ENCODE results near the gene TIMM21.
A peak's percentile ranks its signal among the peaks of the same experiment; 100 is the strongest.

TIMM21 gene

GRCh38 chr18:74186661-74187060 lies 38.3 kb downstream of the TIMM21 start:
- DNase-seq (ENCODE audit: extremely low read depth in 1 of 2, low read depth in 1 of 2): no peak

DNA sequence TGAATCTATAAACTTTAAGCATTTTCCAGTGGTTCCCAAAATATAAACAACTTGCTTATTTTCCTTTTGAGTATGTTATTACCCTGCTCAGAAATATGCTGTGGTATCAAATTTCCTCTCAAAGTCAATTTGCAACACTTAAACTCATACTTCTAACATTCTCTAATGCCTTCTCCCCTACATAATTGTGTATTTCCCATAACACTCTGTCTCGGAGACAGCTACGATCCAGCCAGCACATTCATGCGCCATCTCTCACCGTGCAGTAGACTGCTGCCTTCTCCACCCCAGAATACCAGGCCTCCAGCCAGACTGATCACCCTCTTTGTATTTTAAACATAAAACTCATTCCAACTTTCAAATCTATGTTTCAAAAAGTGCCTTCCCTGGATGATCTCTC lies 41.8 kb downstream of the TIMM21 start:
- DNase-seq (ENCODE audit: extremely low read depth in 1 of 2, low read depth in 1 of 2): no peak

GRCh38 chr18:74191577-74191976 lies 43.3 kb downstream of the TIMM21 start:
- DNase-seq (ENCODE audit: extremely low read depth in 1 of 2, low read depth in 1 of 2): no peak

- no peak for DNase-seq (ENCODE audit: extremely low read depth in 1 of 2, low read depth in 1 of 2)
These were observed 46.4 kb downstream of the TIMM21 start for GRCh38 chr18:74194691-74195090.

DNA sequence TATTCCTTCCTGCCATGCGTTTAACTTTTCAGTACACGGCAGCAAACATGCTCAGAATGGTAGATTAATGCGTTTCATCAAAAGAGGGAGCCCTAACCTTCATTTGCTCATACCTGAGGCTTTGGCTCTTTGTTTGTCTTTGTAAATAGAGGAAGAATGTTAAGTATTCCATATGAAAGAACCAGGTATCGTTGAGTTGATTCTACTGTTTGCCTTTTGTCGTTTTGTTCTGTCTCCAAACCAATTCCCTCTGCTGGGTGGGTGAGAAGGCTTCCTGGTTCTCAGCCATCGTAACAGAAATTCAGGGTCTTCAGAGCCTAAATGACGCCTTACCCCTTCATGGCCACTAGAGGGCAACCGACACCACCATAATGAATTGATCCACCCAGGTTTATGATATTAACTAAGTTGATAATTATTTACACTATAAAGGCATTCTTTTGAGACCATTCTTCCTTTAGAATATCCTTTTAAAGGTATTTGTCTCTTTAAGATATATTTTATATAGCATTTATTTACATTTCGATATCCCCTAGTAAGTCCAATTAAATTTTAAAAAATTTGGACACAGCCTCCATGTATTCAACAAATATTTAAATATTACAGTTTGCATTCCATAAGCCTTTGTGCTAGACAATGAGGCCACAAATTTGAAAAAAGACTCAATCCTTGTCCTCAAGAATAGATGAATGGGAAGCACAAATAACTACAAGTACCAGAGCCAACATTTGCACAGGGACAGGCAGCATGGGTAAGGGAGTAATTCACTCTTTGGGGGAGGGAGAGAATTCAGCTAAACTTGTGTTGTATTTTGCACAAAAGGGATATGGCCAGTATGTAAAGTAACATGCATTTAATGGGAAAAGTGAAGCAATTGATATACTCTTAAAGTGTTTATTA lies 48.1 kb downstream of the TIMM21 start:
- peak in 1 of 2 donors; percentile 28 for DNase-seq (ENCODE audit: extremely low read depth in 1 of 2, low read depth in 1 of 2)

- DNase-seq (ENCODE audit: extremely low read depth in 1 of 2, low read depth in 1 of 2): no peak
These were observed 49.5 kb downstream of the TIMM21 start for GRCh38 chr18:74197705-74198341.

DNA sequence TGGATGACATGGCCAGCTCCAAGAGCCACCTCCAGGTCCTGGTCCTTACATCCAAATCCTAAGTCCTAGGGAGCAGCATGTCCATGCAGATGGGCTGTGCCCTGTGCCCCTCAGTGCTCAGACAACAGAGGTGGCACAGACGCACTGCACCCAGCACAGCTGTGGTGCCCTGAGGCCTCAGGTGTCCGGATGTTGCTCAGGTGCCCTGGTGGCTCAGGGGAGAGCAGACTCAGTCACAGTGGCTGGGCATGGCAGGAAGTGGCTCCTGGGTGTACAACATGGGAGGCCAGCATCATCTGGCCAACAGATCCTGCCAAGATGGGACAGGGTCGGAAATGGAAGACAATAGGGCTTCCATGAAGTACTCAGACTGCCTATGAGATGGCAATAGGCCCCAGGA lies 50.1 kb downstream of the TIMM21 start:
- DNase-seq (ENCODE audit: extremely low read depth in 1 of 2, low read depth in 1 of 2): no peak

DNA sequence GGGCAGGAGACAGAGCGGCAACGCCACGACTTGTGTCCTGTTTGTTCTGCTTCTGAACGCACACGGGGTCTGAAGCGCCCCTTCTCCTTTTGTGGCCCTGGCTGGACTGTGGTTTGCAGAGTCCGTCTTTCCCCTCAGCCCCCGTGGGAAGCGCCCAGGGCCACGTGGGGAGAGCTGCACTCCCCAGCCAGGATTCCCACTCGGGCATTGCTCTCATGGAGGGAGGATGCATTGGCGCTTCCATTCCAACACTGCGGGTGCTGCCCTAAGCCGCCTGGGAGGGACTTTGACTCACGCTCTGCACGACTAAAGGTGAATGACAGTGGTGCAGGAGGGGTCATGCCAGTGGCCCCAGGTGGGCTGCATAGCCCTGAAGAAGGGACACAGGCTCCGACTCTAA lies 52.5 kb downstream of the TIMM21 start:
- no peak for DNase-seq (ENCODE audit: extremely low read depth in 1 of 2, low read depth in 1 of 2)

- no peak for DNase-seq (ENCODE audit: extremely low read depth in 1 of 2, low read depth in 1 of 2)
These were observed 55.5 kb downstream of the TIMM21 start for GRCh38 chr18:74203811-74204210.

DNA sequence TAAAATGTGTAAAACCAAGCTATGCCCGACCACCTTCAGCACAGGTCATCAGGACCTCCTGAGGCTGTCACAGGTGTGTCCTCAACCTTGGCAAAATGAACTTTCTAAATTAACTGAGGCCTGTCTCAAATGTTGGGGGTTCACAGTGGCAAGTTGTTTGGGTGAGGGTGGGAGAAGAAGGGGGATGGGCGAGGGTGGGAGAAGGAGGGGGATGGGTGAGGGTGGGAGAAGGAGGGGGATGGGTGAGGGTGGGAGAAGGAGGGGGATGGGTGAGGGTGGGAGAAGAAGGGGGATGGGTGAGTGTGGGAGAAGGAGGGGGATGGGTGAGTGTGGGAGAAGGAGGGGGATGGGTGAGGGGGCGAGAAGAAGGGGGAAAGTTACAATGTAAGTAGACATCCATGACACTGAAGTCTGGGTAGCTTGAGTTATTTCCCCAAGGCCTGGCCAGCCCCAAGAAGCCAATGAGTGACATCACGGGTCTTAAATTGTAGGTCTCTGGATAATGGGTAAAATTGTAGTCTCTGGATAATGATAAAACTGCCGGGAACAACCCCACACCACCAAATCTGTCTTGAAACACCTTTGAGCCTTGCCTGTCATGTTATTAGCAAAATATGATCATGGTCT lies 56.3 kb downstream of the TIMM21 start:
- no peak for DNase-seq (ENCODE audit: extremely low read depth in 1 of 2, low read depth in 1 of 2)

Data from stimulated activated CD8-positive, alpha-beta memory T cell treated with anti-CD3 and anti-CD28 coated beads, Interleukin-7, amount 100 ng/mL, for 48 hours (primary cell).